GM12872 (cell line): ENCODE data around the gene LINC01488.

ENCODE experiments used
- TF ChIP-seq, protein P1 (sequence below): IDR thresholded peaks from 3 replicates; pipeline ENCODE4 v1.5.1; 2011; ENCODE audit warnings: low read depth, mild to moderate bottlenecking, low read length, moderate library complexity; ENCODE audit not compliant: insufficient read depth

Gene LINC01488

DNA sequence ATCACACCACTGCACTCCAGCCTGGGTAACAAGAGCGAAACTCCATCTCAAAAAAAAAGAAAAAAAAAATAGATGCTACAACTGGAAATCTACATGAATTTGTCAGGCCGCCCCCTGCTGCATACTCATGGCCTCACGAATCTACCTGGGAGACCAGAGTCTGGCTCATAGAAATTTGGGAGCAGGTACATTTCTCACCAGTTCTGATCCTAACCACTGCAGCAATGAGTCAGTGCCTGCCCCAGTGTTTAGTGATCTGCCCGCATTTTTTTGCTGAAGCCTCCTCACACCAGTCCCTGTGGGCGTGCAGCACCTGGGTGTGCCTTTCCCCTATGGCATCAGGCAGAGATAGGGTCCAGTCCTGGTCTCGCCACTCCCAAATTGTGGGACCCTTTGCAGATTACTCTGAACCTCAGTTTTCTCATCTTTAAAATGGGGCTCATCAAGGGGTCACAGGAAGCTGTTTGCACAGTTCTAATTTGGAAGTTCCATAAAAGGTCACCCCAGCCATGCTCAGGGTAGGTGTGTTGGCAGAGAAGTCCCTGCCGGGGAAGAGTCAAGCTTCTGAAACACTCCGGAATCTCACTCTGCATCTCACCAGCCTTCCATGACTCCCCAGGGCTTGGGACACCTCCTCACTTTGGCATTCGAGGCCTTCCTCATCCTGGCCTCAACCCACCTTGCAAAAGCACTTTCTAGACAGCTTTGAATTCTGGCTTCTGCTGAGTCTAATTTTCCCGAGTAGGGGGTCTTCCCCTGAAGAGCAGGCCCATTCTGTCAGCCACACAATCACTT, 39.3 kb upstream of the LINC01488 start:
- TF ChIP-seq, protein P1, sequence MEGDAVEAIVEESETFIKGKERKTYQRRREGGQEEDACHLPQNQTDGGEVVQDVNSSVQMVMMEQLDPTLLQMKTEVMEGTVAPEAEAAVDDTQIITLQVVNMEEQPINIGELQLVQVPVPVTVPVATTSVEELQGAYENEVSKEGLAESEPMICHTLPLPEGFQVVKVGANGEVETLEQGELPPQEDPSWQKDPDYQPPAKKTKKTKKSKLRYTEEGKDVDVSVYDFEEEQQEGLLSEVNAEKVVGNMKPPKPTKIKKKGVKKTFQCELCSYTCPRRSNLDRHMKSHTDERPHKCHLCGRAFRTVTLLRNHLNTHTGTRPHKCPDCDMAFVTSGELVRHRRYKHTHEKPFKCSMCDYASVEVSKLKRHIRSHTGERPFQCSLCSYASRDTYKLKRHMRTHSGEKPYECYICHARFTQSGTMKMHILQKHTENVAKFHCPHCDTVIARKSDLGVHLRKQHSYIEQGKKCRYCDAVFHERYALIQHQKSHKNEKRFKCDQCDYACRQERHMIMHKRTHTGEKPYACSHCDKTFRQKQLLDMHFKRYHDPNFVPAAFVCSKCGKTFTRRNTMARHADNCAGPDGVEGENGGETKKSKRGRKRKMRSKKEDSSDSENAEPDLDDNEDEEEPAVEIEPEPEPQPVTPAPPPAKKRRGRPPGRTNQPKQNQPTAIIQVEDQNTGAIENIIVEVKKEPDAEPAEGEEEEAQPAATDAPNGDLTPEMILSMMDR: no peak

DNA sequence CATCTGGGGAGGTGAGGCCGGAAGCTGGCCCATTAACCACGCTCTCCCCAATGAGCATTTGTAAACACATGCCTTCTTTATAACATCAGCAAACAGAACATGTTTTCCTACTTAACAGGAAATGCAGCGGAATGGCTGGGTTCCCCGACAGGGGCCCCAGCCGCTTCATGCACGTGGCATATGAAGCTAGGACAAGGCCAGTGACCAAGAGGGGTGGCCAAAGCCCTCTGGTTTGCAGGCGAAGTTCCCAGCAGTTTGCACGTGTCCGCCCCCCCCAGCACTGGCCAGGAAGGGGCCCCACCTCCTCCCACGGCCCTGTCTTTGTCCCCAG, 38.7 kb upstream of the LINC01488 start:
- TF ChIP-seq, protein P1: no peak

DNA sequence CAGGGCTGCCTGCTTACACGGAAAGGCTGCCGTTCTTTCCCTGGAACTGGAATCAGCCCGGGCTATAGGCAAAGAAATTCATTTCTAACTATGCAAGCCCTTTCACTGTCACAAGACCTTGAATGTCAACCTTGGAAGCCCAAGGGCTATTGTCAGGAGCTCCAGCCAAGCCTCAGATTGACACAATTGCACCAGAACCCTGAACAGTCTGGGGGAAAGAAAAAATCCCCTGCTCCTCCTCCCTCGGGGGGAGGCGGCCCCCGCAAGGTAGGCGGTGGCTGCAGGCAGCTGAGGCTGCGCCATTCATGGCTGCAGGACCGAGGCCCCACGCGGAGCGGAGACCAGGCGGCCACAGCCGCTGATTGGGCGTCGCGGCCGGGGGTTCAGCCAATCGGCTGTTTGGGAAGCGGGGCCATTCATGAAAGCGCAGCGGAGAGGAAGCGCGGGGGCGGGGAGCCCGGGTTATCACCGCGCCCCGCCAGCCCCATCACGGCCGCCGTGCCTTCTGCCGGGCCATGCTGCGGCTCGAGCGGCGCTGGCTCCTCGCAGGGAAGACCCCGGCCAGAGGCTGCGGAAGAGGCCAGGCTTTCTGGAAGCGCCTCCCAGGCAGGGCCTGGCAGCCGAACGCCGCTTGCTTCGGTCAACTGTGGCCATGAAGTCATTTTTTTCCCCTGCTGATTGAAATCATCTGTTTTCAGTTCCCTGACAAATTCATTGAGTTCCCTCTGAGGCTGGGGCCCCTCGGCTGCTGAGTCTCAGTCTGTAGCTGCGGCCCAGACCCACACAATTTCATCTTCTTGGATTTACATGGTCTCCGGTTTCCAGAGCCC, 38.1 kb upstream of the LINC01488 start:
- TF ChIP-seq, protein P1: no peak

DNA sequence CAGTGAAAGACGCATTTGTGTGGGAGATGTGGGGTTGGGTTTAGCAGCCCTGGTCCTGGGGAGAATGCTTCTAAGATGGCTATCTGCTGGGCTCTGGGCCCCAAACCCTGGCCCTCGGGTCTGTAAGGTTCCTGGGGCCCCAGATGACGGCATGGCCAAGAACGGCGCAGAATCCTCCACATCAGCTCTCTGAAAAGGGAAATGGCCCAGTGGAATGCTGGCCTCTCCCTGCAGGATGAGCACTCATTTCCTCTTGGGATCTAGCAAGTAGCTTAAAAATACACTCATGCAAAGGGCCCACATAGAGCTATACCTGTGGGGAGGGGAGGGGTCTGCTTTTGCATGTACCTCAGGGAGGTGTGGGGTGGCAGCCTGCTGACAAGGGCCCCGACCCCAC, 37.5 kb upstream of the LINC01488 start:
- TF ChIP-seq, protein P1: no peak

DNA sequence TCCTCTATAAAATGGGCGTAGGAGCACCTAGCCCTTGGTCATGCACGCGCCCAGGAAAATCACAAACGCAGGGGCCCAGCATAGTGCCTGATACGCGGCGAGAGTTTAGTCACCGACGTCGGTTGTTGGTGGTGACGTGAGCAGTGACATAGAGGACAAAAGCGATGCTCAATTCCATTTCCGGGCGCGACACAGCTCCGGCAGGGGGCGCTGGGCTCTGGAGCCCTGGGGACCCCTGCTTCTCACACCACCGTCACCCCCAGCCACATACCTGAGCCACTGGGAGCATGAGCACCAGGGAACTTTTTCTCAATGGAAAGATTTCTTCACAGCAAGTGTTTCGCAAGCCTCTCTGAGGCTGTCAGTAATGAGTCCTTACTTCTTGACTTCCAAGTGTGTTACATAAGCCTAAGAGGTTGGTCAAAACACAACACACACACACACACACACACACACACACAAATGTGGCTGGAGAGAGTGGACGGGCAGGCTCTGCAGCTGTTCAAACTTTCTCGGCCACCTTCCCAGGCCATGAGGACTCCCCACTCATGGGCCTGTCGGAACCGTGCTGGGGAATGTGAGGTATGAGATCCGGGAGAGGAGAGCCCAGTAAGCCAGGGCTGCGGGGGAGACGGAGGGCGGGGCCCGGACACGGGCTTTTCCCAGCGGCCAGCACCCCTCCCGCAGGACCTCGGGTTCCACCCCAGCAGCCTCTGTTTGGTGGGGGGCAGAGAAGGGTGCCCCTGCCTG, 36.9 kb upstream of the LINC01488 start:
- TF ChIP-seq, protein P1: no peak

DNA sequence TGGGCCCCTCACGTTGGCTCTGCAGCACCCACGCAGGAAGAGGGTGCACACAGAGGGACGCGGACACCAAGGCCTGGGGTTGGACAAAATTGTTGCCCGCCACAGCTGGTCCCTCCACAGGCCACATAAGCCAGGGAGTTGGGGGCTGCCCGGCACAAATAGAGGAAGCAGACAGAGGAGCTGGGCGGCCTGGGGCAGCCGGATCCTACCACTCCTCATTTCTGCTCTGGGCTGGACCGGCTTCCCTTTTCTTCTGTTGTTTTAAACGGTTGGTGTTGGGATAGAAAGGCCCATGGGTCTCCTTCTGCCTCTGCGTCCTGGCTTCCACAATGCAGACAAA, 36.4 kb upstream of the LINC01488 start:
- TF ChIP-seq, protein P1: no peak

DNA sequence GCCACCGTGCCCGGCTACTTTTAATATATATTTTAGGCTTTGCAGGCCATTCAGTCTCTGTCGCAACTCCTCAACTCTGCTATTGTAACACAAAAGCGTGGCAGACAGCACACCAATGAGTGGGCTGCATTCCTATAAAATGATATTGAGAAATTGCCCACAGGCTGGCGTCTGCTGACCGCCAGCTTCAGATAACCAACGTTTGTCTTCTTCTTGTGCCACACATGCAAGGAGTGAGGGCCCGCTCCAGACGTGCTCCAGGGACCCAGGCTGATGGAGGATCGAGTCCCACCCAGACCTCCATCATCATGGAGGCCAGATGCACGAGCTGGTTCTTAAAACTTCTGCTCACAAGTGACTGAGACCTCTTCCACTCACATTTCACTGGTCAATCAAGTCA, 35.4 kb upstream of the LINC01488 start:
- TF ChIP-seq, protein P1: no peak
